ENCODE measurements around the gene PSTPIP1. TPM values are rescaled to one million over a fixed set of nuclear protein-coding genes. Genes with fewer than 3 reads are reported as not detected.

The PSTPIP1 gene
- total and polyA plus RNA-seq, 2 donors (not counting 1 experiment from before 2014, with no cell fraction given), result 0.56 to 1.5 TPM

- no peak for DNase-seq (ENCODE audit: low read depth in 2 of 2)
- Histone ChIP-seq H3K27me3 (ENCODE audit: control insufficient read depth, insufficient read depth, low read length) (no peaks in the 10 kb centered on the region), H3K36me3 (ENCODE audit: control insufficient read depth, insufficient read depth, low read length) (peaks cover 3% of the 10 kb centered on the region), H3K4me2 (ENCODE audit: extremely low read depth, insufficient read depth, low read length) (no peak overlapping the region), H3K9me3 (ENCODE audit: control insufficient read depth, insufficient read depth, low read depth, low read length) (no peaks in the 10 kb centered on the region), H2AFZ (ENCODE audit: low read length) (no peak overlapping the region), H4K20me1 (ENCODE audit: control insufficient read depth, extremely low read depth, insufficient read depth, low read length) (no peaks in the 10 kb centered on the region), H3K4me1 (ENCODE audit: control insufficient read depth, extremely low read depth, insufficient read depth, low read length) (no peaks in the 10 kb centered on the region), H3K27ac (ENCODE audit: insufficient read depth, low read length) (no peak overlapping the region), H3K9ac (ENCODE audit: insufficient read depth, low read length) (no peak overlapping the region), H3K79me2 (ENCODE audit: control insufficient read depth, insufficient read depth, low read length) (peaks cover 7% of the 10 kb centered on the region), H3K4me3 (replicated peaks in 1 of 4; ENCODE audit: control extremely low read depth in 1 of 4, insufficient read depth in 1 of 4, low read depth in 3 of 4, low read length in 4 of 4) (no peak overlapping the region)
- TF ChIP-seq, protein P1, sequence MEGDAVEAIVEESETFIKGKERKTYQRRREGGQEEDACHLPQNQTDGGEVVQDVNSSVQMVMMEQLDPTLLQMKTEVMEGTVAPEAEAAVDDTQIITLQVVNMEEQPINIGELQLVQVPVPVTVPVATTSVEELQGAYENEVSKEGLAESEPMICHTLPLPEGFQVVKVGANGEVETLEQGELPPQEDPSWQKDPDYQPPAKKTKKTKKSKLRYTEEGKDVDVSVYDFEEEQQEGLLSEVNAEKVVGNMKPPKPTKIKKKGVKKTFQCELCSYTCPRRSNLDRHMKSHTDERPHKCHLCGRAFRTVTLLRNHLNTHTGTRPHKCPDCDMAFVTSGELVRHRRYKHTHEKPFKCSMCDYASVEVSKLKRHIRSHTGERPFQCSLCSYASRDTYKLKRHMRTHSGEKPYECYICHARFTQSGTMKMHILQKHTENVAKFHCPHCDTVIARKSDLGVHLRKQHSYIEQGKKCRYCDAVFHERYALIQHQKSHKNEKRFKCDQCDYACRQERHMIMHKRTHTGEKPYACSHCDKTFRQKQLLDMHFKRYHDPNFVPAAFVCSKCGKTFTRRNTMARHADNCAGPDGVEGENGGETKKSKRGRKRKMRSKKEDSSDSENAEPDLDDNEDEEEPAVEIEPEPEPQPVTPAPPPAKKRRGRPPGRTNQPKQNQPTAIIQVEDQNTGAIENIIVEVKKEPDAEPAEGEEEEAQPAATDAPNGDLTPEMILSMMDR (conservative IDR thresholded peaks at IDR 0.05 in 1 of 2, IDR thresholded peaks at IDR 0.05 in 1 of 2; ENCODE audit: low read depth in 1 of 2, low read length in 2 of 2), result no peak
- no peak for TF ChIP-seq EZH2 (IDR thresholded peaks at IDR 0.05; ENCODE audit: low read length, missing control alignments)
Observed at GRCh38 chr15:77053709-77054108, 58.8 kb downstream of the PSTPIP1 start.

DNA sequence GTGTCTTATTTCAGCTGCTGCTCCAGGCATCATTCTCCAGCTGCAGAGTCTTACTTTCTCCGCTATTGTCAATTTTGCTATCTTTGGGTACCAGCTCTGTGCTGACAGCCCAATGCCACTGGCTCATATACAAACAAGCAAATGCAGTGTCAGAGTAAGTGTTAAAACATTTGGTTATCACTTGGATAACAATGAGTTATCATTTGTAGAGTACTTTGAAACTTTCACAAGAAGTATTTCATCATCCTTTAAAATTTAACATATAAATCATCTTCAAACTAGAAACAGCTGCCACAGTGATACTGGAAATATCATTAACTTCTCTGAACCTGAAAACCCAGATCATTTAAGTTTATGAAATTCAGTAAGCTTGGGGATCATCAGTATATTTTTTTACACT is 62.1 kb downstream of the PSTPIP1 start:
- Histone ChIP-seq H3K36me3 (ENCODE audit: control insufficient read depth, insufficient read depth, low read length) (peaks cover 2% of the 10 kb centered on the region), H3K27ac (ENCODE audit: insufficient read depth, low read length) (no peak overlapping the region), H2AFZ (ENCODE audit: low read length) (no peak overlapping the region), H4K20me1 (ENCODE audit: control insufficient read depth, extremely low read depth, insufficient read depth, low read length) (no peaks in the 10 kb centered on the region), H3K79me2 (ENCODE audit: control insufficient read depth, insufficient read depth, low read length) (peaks cover 15% of the 10 kb centered on the region), H3K4me2 (ENCODE audit: extremely low read depth, insufficient read depth, low read length) (no peak overlapping the region), H3K4me1 (ENCODE audit: control insufficient read depth, extremely low read depth, insufficient read depth, low read length) (peaks cover 3% of the 10 kb centered on the region), H3K9ac (ENCODE audit: insufficient read depth, low read length) (no peak overlapping the region), H3K9me3 (ENCODE audit: control insufficient read depth, insufficient read depth, low read depth, low read length) (no peaks in the 10 kb centered on the region), H3K27me3 (ENCODE audit: control insufficient read depth, insufficient read depth, low read length) (no peaks in the 10 kb centered on the region), H3K4me3 (replicated peaks in 1 of 4; ENCODE audit: control extremely low read depth in 1 of 4, insufficient read depth in 1 of 4, low read depth in 3 of 4, low read length in 4 of 4) (no peak overlapping the region)
- no peak for TF ChIP-seq EZH2 (IDR thresholded peaks at IDR 0.05; ENCODE audit: low read length, missing control alignments)
- TF ChIP-seq, protein P1 (conservative IDR thresholded peaks at IDR 0.05 in 1 of 2, IDR thresholded peaks at IDR 0.05 in 1 of 2; ENCODE audit: low read depth in 1 of 2, low read length in 2 of 2), result no peak
- no peak for DNase-seq (ENCODE audit: low read depth in 2 of 2)

DNA sequence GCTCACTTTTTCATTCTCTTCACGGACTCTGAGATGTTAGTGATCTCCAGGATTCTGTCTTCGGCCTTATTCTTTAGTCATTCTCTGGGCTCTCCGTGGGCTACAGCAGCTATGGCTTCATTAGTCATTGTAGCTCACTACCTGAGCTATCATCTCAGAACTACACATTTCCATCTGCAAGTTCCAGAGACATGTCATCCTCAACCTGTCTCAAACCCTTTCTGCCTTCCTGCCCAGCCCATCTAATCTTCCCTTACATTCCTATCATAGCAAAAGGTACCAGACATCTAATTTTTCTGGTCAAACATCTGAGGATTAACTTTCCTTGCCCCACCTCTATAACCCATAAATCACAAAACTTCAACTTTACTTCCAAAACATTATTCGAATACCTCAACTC is 62.8 kb downstream of the PSTPIP1 start:
- DNase-seq (ENCODE audit: low read depth in 2 of 2), result peak in 1 of 2 donors; percentile 50
- Histone ChIP-seq H3K36me3 (ENCODE audit: control insufficient read depth, insufficient read depth, low read length) (no peaks in the 10 kb centered on the region), H3K79me2 (ENCODE audit: control insufficient read depth, insufficient read depth, low read length) (peaks cover 15% of the 10 kb centered on the region), H3K4me3 (replicated peaks in 1 of 4; ENCODE audit: control extremely low read depth in 1 of 4, insufficient read depth in 1 of 4, low read depth in 3 of 4, low read length in 4 of 4) (no peak overlapping the region), H3K9me3 (ENCODE audit: control insufficient read depth, insufficient read depth, low read depth, low read length) (no peaks in the 10 kb centered on the region), H3K9ac (ENCODE audit: insufficient read depth, low read length) (no peak overlapping the region), H2AFZ (ENCODE audit: low read length) (no peak overlapping the region), H3K27ac (ENCODE audit: insufficient read depth, low read length) (no peak overlapping the region), H3K4me1 (ENCODE audit: control insufficient read depth, extremely low read depth, insufficient read depth, low read length) (peaks cover 3% of the 10 kb centered on the region), H4K20me1 (ENCODE audit: control insufficient read depth, extremely low read depth, insufficient read depth, low read length) (no peaks in the 10 kb centered on the region), H3K4me2 (ENCODE audit: extremely low read depth, insufficient read depth, low read length) (no peak overlapping the region), H3K27me3 (ENCODE audit: control insufficient read depth, insufficient read depth, low read length) (no peaks in the 10 kb centered on the region)
- TF ChIP-seq, protein P1 (conservative IDR thresholded peaks at IDR 0.05 in 1 of 2, IDR thresholded peaks at IDR 0.05 in 1 of 2; ENCODE audit: low read depth in 1 of 2, low read length in 2 of 2), result no peak
- TF ChIP-seq EZH2 (IDR thresholded peaks at IDR 0.05; ENCODE audit: low read length, missing control alignments), result no peak
